A673 (cell line): ENCODE data around the gene SMU1. TPM values are rescaled to one million over a fixed set of nuclear protein-coding genes. Genes with fewer than 3 reads are reported as not detected.

Source experiments
- BruUV-seq: library from RNA; stranded (reverse); fragments of 400-500 nt; replicated peaks from 2 replicates; lab custom pipeline; 2021; lab: Mats Ljungman, UMichigan
- CTCF ChIA-PET: fragments of 300-600 bp; sonication (Branson Sonifier 250); formaldehyde crosslinking; loops from one replicate; lab custom pipeline; 2022; ENCODE audit warnings: antibody characterized with exemption; lab: Charles Lee
- POLR2A ChIA-PET: fragments of 300-600 bp; sonication (Branson Sonifier 250); formaldehyde crosslinking; loops from one replicate; lab custom pipeline; 2022; ENCODE audit warnings: antibody characterized with exemption; ENCODE audit not compliant: low non-redundant PET; lab: Charles Lee
- DNase-seq: peaks from one replicate; pipeline ENCODE4 v3.0.0-alpha.2; 2015; ENCODE audit warnings: low spot score
- H3K27ac ChIP-seq: fragments of 200-600 bp; sonication (generic); 2 replicates; pipeline ENCODE4 v1.5.1; 2016; ENCODE audit warnings: mixed run types, low read depth, mild to moderate bottlenecking, mixed read lengths, antibody characterized with exemption, low read length; ENCODE audit not compliant: poor library complexity, severe bottlenecking
- H3K27me3 ChIP-seq: fragments of 200-600 bp; sonication (generic); replicated peaks from 2 replicates; pipeline ENCODE4 v1.6.1; 2017; ENCODE audit warnings: mixed run types, low read depth, mild to moderate bottlenecking, mixed read lengths, antibody characterized with exemption, low read length; ENCODE audit not compliant: insufficient read depth, poor library complexity
- H3K36me3 ChIP-seq: fragments of 200-600 bp; sonication (generic); 2 replicates; pipeline ENCODE4 v1.6.1; 2016; ENCODE audit warnings: mixed run types, mild to moderate bottlenecking, mixed read lengths, antibody characterized with exemption, low read length; ENCODE audit not compliant: insufficient read depth, poor library complexity, severe bottlenecking
- H3K4me1 ChIP-seq: fragments of 200-600 bp; sonication (generic); 2 replicates; pipeline ENCODE4 v1.6.1; 2017; ENCODE audit warnings: mixed run types, mild to moderate bottlenecking, mixed read lengths, antibody characterized with exemption, low read length; ENCODE audit not compliant: insufficient read depth, poor library complexity, severe bottlenecking
- H3K4me3 ChIP-seq: fragments of 200-600 bp; sonication (generic); 2 replicates; pipeline ENCODE4 v1.5.1; 2016; ENCODE audit warnings: low read depth, mixed run types, mild to moderate bottlenecking, mixed read lengths, low read length; ENCODE audit not compliant: poor library complexity, severe bottlenecking
- H3K9me3 ChIP-seq: fragments of 200-600 bp; sonication (generic); 2 replicates; pipeline ENCODE4 v1.6.1; 2016; ENCODE audit warnings: mixed run types, low read depth, mild to moderate bottlenecking, mixed read lengths, antibody characterized with exemption, low read length; ENCODE audit not compliant: poor library complexity, severe bottlenecking
- CTCF ChIP-seq: fragments of 300-800, 200-600 bp; sonication (generic); conservative IDR thresholded peaks from 2 replicates; pipeline ENCODE4 v1.5.1; 2017; ENCODE audit warnings: low read depth, mild to moderate bottlenecking, antibody characterized with exemption, low read length, moderate library complexity, mixed read lengths
- EZH2 ChIP-seq: fragments of 200-600 bp; sonication (generic); IDR thresholded peaks from 2 replicates; pipeline ENCODE4 v1.6.1; 2017; ENCODE audit warnings: borderline replicate concordance, low read depth, mild to moderate bottlenecking, mixed read lengths, antibody characterized with exemption, low read length; ENCODE audit not compliant: poor library complexity, severe bottlenecking
- intact Hi-C: fragments of 100-400 bp; cut with micrococcal nuclease; formaldehyde crosslinking; loops from one replicate; pipeline ENCODE4 v1.10.0; 2022; ENCODE audit not compliant: unreplicated experiment
- total RNA-seq: library from RNA; stranded (reverse); gene quantifications from 2 replicates; pipeline ENCODE4 v1.2.3, GENCODE V29; 2021

Gene SMU1
- total RNA-seq, 1 experiment from 2014 or later = 31.2 TPM

GRCh38 chr9:33032865-33033264 is 43.6 kb downstream of the SMU1 start:
- intact Hi-C loops = no loop called here
- POLR2A ChIA-PET = no interaction called here
- TF ChIP-seq CTCF (no peak), EZH2 (no peak)
- DNase-seq = no peak
- Histone ChIP-seq H3K27me3 (no peaks in the 10 kb centered on the region), H3K27ac (no peak overlapping the region), H3K4me1 (peaks cover 14% of the 10 kb centered on the region), H3K4me3 (no peak overlapping the region), H3K9me3 (no peaks in the 10 kb centered on the region), H3K36me3 (peaks cover 100% of the 10 kb centered on the region)
- CTCF ChIA-PET = no interaction called here
- no TSS peak for BruUV-seq

GRCh38 chr9:33032292-33032691 is 44.2 kb downstream of the SMU1 start:
- H3K27ac ChIP-seq = no peak overlapping the region
- H3K27me3 ChIP-seq = no peaks in the 10 kb centered on the region
- peaks cover 100% of the 10 kb centered on the region for H3K36me3 ChIP-seq
- H3K9me3 ChIP-seq = no peaks in the 10 kb centered on the region
- intact Hi-C loops = no loop called here
- peaks cover 17% of the 10 kb centered on the region for H3K4me1 ChIP-seq
- BruUV-seq = no TSS peak
- DNase-seq = no peak
- no peak for TF ChIP-seq CTCF
- POLR2A ChIA-PET = no interaction called here
- CTCF ChIA-PET = no interaction called here
- no peak overlapping the region for H3K4me3 ChIP-seq

- no peak overlapping the region for H3K4me3 ChIP-seq
- H3K27ac ChIP-seq = no peak overlapping the region
- CTCF ChIA-PET = no interaction called here
- intact Hi-C loops = no loop called here
- H3K27me3 ChIP-seq = no peaks in the 10 kb centered on the region
- TF ChIP-seq CTCF (no peak), EZH2 (no peak)
- peaks cover 25% of the 10 kb centered on the region for H3K4me1 ChIP-seq
- H3K36me3 ChIP-seq = peaks cover 91% of the 10 kb centered on the region
- BruUV-seq = no TSS peak
- no peak for DNase-seq
- no peaks in the 10 kb centered on the region for H3K9me3 ChIP-seq
- POLR2A ChIA-PET = no interaction called here
Observed at GRCh38 chr9:33030285-33030684, 46.2 kb downstream of the SMU1 start.
